Natural killer cell treated with Interleukin-12 subunit alpha and Interleukin-12 subunit beta and Interleukin-15 and Interleukin-18, amount 100 ng/mL, for 72 hours (primary cell): ENCODE results near the gene ANKRD61. TPM values are rescaled to one million over a fixed set of nuclear protein-coding genes. Genes with fewer than 3 reads are reported as not detected.

Experiments
- ATAC-seq, 2 donors: fragments of 150-1000 bp; cut with Tn5 transposase in 1 of 2; sonication (Bioruptor Pico), chemical (Tn5 transposase) in 1 of 2; 2 replicates each; pipeline ENCODE4 v1.10.0; 2021
- DNase-seq: peaks from one replicate; pipeline ENCODE4 v3.0.0; 2022; ENCODE audit warnings: low spot score
- H3K27ac Mint-ChIP-seq, 2 donors: 1 replicate in 1 of 2; 2 replicates in 1 of 2; pipeline ENCODE4 v1.8.0; 2022; ENCODE audit warnings: mixed read lengths in 2 of 2, mild to moderate bottlenecking in 1 of 2, moderate library complexity in 1 of 2
- H3K27me3 Mint-ChIP-seq, 2 donors: 1 replicate in 1 of 2; 2 replicates in 1 of 2; pipeline ENCODE4 v1.8.0; 2022; ENCODE audit warnings: mixed read lengths in 2 of 2
- H3K36me3 Mint-ChIP-seq: one replicate; pipeline ENCODE4 v1.8.0; 2022; ENCODE audit warnings: mixed read lengths
- H3K4me1 Mint-ChIP-seq, 2 donors: 1 replicate in 1 of 2; 2 replicates in 1 of 2; pipeline ENCODE4 v1.8.0; 2022; ENCODE audit warnings: low read depth in 2 of 2, mixed read lengths in 2 of 2, mild to moderate bottlenecking in 1 of 2
- H3K4me3 Mint-ChIP-seq: one replicate; pipeline ENCODE4 v1.8.0; 2022; ENCODE audit warnings: mixed read lengths
- H3K9me3 Mint-ChIP-seq: 2 replicates; pipeline ENCODE4 v1.8.0; 2022; ENCODE audit warnings: mixed read lengths
- total RNA-seq, 2 donors: library from RNA; stranded (reverse); gene quantifications; one replicate each; pipeline ENCODE4 v1.2.3, GENCODE V29; 2022

ANKRD61 gene
- total RNA-seq, 2 donors from 2014 or later, result not detected

- DNase-seq (peak; percentile 38), ATAC-seq (no peak)
- Mint-ChIP-seq H3K36me3 (peaks cover 39% of the 10 kb centered on the region), H3K4me3 (no peak overlapping the region), H3K27ac (peak overlapping the region in 1 of 2 donors; percentile 72), H3K27me3 (no peaks in the 10 kb centered on the region), H3K9me3 (no peaks in the 10 kb centered on the region), H3K4me1 (peaks cover 8 to 10% of the 10 kb centered on the region in 2 donors)
Observed at GRCh38 chr7:6020371-6021286, 10.5 kb upstream of the ANKRD61 start.

- H3K9me3 Mint-ChIP-seq, result no peaks in the 10 kb centered on the region
- H3K4me1 Mint-ChIP-seq, result peaks cover 26% of the 10 kb centered on the region in 2 donors
- peaks cover 45% of the 10 kb centered on the region for H3K36me3 Mint-ChIP-seq
- H3K27ac Mint-ChIP-seq, result no peak overlapping the region
- peak; percentile 18 for DNase-seq
- no peaks in the 10 kb centered on the region for H3K27me3 Mint-ChIP-seq
- no peak for ATAC-seq
- no peak overlapping the region for H3K4me3 Mint-ChIP-seq
Observed at GRCh38 chr7:6022707-6023106, 8.5 kb upstream of the ANKRD61 start.

- no peaks in the 10 kb centered on the region for H3K9me3 Mint-ChIP-seq
- DNase-seq (peak; percentile 12), ATAC-seq (no peak)
- H3K27ac Mint-ChIP-seq, result peak overlapping the region; percentile 18 to 42
- no peak overlapping the region for H3K4me3 Mint-ChIP-seq
- no peaks in the 10 kb centered on the region for H3K27me3 Mint-ChIP-seq
- H3K4me1 Mint-ChIP-seq, result peaks cover 26% of the 10 kb centered on the region in 2 donors
- H3K36me3 Mint-ChIP-seq, result peaks cover 40% of the 10 kb centered on the region
Observed at GRCh38 chr7:6023974-6024435, 7.2 kb upstream of the ANKRD61 start.

- Mint-ChIP-seq H3K4me1 (peaks cover 27 to 29% of the 10 kb centered on the region in 2 donors), H3K36me3 (peaks cover 31% of the 10 kb centered on the region), H3K9me3 (no peaks in the 10 kb centered on the region), H3K4me3 (peak overlapping the region; percentile 88), H3K27ac (peak overlapping the region; percentile 91 to 92), H3K27me3 (no peaks in the 10 kb centered on the region)
- ATAC-seq, result peak; percentile 96
- peak; percentile 81 for DNase-seq
Observed at GRCh38 chr7:6026011-6026819, 5.0 kb upstream of the ANKRD61 start.

- H3K27ac Mint-ChIP-seq, result peak overlapping the region; percentile 91 to 92
- peak overlapping the region; percentile 88 for H3K4me3 Mint-ChIP-seq
- peak in 1 of 2 donors; percentile 50 for ATAC-seq
- DNase-seq, result no peak
- H3K36me3 Mint-ChIP-seq, result peaks cover 24% of the 10 kb centered on the region
- no peaks in the 10 kb centered on the region for H3K9me3 Mint-ChIP-seq
- H3K4me1 Mint-ChIP-seq, result peaks cover 34 to 36% of the 10 kb centered on the region in 2 donors
- no peaks in the 10 kb centered on the region for H3K27me3 Mint-ChIP-seq
Observed at GRCh38 chr7:6026820-6027311, 4.3 kb upstream of the ANKRD61 start.

- ATAC-seq (no peak), DNase-seq (no peak)
- Mint-ChIP-seq H3K4me1 (peaks cover 40 to 42% of the 10 kb centered on the region in 2 donors), H3K27ac (peak overlapping the region; percentile 91 to 92), H3K9me3 (no peaks in the 10 kb centered on the region), H3K4me3 (no peak overlapping the region), H3K27me3 (no peaks in the 10 kb centered on the region), H3K36me3 (peaks cover 20% of the 10 kb centered on the region)
Observed at GRCh38 chr7:6027806-6028365, 3.3 kb upstream of the ANKRD61 start.

- H3K27me3 Mint-ChIP-seq, result no peaks in the 10 kb centered on the region
- H3K9me3 Mint-ChIP-seq, result no peaks in the 10 kb centered on the region
- DNase-seq (no peak), ATAC-seq (no peak)
- peak overlapping the region in 1 of 2 donors; percentile 23 for H3K27ac Mint-ChIP-seq
- H3K4me3 Mint-ChIP-seq, result no peak overlapping the region
- H3K36me3 Mint-ChIP-seq, result peaks cover 13% of the 10 kb centered on the region
- peaks cover 44% of the 10 kb centered on the region in 2 donors for H3K4me1 Mint-ChIP-seq
Observed at GRCh38 chr7:6028563-6028962, 2.6 kb upstream of the ANKRD61 start.

- Mint-ChIP-seq H3K27ac (peak overlapping the region; percentile 60 to 69), H3K4me1 (peaks cover 35 to 38% of the 10 kb centered on the region in 2 donors), H3K9me3 (no peaks in the 10 kb centered on the region), H3K4me3 (peak overlapping the region; percentile 38), H3K27me3 (no peaks in the 10 kb centered on the region), H3K36me3 (peaks cover 8% of the 10 kb centered on the region)
- ATAC-seq (peak; percentile 46 to 56), DNase-seq (no peak)
Observed at GRCh38 chr7:6031567-6031966, 391 bp downstream of the ANKRD61 start.

- no peak for ATAC-seq
- Mint-ChIP-seq H3K9me3 (no peaks in the 10 kb centered on the region), H3K4me1 (peaks cover 29 to 32% of the 10 kb centered on the region in 2 donors), H3K36me3 (peaks cover 5% of the 10 kb centered on the region), H3K27ac (peak overlapping the region; percentile 60 to 69), H3K27me3 (no peaks in the 10 kb centered on the region), H3K4me3 (peak overlapping the region; percentile 44)
- DNase-seq, result no peak
Observed at GRCh38 chr7:6032167-6032566, 991 bp downstream of the ANKRD61 start.

- Mint-ChIP-seq H3K36me3 (peaks cover 5% of the 10 kb centered on the region), H3K9me3 (no peaks in the 10 kb centered on the region), H3K4me1 (peaks cover 24 to 29% of the 10 kb centered on the region in 2 donors), H3K4me3 (peak overlapping the region; percentile 44), H3K27me3 (no peaks in the 10 kb centered on the region), H3K27ac (peak overlapping the region in 1 of 2 donors; percentile 69)
- DNase-seq (no peak), ATAC-seq (no peak)
Observed at GRCh38 chr7:6032641-6033040, 1.5 kb downstream of the ANKRD61 start.

GRCh38 chr7:6035165-6035564, 4.0 kb downstream of the ANKRD61 start:
- H3K9me3 Mint-ChIP-seq, result no peaks in the 10 kb centered on the region
- H3K27ac Mint-ChIP-seq, result no peak overlapping the region
- peaks cover 10% of the 10 kb centered on the region for H3K36me3 Mint-ChIP-seq

GRCh38 chr7:6035686-6036085, 4.5 kb downstream of the ANKRD61 start:
- ATAC-seq (no peak), DNase-seq (no peak)
- Mint-ChIP-seq H3K4me3 (no peak overlapping the region), H3K9me3 (no peaks in the 10 kb centered on the region), H3K27ac (no peak overlapping the region), H3K36me3 (peaks cover 14% of the 10 kb centered on the region), H3K27me3 (no peaks in the 10 kb centered on the region), H3K4me1 (peaks cover 24 to 28% of the 10 kb centered on the region in 2 donors)

More at GRCh38 chr7:6035165-6035564, 4.0 kb downstream of the ANKRD61 start:
- H3K4me3 Mint-ChIP-seq, result no peak overlapping the region
- DNase-seq (no peak), ATAC-seq (no peak)
- H3K27me3 Mint-ChIP-seq, result no peaks in the 10 kb centered on the region
- peaks cover 24 to 29% of the 10 kb centered on the region in 2 donors for H3K4me1 Mint-ChIP-seq

GRCh38 chr7:6049780-6050179, 18.6 kb downstream of the ANKRD61 start:
- Mint-ChIP-seq H3K4me1 (peaks cover 0 to 2% of the 10 kb centered on the region in 2 donors), H3K27me3 (no peaks in the 10 kb centered on the region), H3K4me3 (no peak overlapping the region), H3K9me3 (no peaks in the 10 kb centered on the region), H3K27ac (no peak overlapping the region), H3K36me3 (peaks cover 6% of the 10 kb centered on the region)
- DNase-seq (no peak), ATAC-seq (no peak)
